HG03159 (cell line): ENCODE measurements around the gene CHD2.

Experiments
- ATAC-seq: cut with Tn5 transposase; IDR thresholded peaks from one replicate; pipeline ENCODE4 v1.9.1; 2021; ENCODE audit warnings: mild to moderate bottlenecking, moderate library complexity; ENCODE audit not compliant: unreplicated experiment

CHD2 gene

DNA sequence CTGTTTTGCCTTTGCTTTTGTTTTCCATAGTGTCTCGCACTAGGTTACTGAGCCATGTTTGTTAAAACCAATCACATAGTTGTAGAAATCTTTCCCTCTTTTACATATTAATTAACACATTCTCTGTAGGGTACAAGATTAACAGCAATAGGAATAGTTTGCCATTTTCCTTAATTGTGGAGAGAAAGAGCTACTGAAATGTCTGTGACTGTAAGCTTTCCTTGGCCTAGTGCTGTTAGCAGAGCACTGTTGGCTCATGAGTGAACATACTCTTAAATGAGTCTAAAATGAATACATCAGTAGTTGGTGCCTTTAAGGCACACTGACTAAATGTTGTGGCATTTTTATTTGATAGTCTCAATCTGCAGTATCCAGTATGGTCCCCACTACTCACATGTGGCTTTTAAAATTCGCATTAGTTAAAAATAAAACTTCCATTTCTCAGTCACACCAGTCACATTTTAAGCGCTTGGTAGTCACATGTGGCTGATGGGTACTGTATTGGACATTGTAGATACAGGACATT is 28.2 kb downstream of the CHD2 start:
- ATAC-seq: no peak

DNA sequence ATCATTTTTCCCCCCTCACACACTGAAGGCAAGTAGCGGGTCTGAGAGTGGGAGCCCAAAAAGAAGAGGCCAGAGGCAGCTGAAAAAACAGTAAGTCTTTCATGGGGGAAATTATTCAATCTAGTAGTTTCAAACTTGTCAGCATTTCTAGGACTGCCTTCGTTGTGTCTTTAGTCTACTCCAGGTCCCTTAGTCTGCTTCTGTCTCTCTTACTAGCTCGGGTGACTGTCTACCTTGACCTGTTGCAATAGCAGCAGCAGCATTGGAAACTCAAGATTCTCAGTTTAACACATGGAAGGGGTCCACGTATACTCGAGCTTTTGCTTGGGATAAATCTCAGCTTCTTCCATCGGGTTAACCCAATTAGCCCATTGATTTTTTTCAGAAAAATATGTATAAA is 28.9 kb downstream of the CHD2 start:
- no peak for ATAC-seq

DNA sequence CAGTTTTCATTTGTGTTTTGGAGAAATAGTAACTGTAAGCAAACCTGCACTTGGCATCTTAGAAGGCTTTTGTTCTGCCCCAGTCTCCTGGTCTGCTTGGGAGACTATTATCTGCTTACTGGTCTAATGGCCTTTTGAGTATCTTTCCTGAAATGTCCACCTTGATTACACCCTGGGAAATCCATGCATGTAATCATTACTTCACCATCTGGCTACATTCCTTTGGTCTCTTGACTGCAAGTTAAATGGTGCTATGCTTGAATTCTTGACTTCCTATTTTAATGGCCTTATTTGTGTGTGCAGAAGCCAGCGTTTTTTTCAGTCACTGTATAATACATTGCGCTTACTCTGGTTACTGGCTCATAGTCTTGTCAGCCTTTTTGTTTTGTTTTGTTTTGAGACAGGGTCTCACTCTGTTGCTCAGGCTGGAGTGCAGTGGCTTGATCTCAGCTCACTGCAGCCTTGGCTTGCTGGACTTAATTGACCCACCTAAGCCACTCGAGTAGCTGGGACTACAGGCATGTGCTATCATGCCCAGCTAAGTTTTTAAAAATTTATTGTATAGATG is 30.0 kb downstream of the CHD2 start:
- no peak for ATAC-seq

DNA sequence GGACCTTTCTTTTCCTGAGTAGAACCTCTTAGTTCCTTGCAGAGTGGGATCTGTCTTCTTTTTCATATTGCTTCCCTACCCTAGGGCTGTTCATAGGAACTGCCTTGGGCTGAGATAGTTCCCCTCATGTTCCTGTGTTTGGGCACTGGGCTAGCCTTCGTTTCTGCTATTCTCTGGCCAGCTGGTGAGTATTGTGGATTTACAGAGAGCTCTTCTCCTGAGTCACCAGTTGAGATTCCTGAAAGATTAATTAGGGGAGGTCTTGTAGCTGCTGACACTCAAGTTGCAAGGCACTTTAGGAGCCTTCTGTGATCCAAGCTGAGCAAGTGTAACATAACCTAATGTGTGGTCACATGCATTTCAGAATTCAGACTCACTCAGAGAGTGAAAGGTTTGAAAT is 30.7 kb downstream of the CHD2 start:
- ATAC-seq: no peak

DNA sequence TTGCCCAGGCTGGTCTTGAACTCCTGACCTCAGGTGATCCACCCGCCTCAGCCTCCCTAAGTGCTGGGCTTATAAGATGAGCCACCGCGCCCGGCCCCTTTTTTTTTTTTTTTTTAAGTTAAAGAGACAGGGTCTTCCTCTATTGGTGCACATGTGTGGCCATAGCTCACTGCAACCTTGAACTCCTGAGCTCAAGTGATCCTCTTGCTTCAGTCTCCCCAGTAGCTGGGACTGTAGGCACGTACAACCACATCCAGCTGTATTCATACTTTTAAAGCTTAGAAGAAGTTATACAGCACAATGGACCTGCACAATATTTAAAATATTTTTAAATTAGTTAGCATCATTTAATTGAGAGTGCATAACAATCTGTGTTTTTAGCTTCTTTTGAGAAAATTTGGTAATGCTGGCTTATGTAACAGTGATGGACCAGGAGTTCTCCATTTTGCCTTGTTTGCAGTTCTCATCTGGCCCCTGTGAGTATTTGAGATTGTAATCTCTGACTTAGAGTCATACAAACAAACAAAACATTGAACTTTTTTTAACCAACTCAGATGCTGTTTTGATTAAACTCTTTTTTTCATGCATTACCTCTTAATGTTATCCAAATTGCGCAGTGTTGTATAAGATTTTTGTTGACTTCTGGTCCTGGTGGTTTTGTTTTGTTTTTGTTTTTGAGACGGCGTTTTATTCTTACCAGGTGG is 33.0 kb downstream of the CHD2 start:
- no peak for ATAC-seq

DNA sequence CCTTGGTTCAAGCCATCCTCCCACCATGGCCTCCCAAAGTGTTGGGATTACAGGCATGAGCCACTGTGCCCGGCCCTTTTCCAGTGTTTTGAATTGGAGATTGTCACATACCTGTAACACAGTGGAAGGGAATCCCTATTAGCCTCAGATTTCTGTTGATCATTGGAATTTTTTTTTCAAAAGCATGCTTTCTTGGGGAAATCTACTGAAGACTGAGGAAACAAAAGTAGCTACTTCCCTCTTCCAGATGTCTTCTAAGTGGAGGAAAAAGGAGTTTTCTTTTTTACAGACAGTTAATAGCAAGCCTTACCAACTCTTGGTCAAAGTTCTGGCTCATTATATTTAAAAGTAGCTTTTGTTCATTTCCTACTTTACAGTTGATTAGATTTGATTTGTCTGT is 33.7 kb downstream of the CHD2 start:
- no peak for ATAC-seq

DNA sequence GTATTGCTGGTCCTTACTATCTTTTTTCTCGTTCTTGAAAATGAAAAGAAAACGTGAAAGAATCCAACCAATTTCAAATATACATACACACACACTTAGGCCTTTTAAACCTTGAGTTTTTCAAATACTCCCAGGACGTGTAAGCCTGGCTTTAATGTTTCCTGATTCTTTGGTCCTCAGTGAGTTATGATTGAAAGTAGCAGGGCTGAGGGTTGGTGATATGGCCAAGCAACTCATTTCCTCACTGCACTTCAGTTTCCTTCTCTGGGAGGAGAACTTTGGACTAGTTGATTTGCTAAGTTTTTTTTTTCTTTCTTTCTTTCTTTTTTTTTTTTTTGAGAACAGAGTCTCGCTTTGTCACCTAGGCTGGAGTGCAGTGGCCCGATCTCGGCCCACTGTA is 34.6 kb downstream of the CHD2 start:
- ATAC-seq: no peak

DNA sequence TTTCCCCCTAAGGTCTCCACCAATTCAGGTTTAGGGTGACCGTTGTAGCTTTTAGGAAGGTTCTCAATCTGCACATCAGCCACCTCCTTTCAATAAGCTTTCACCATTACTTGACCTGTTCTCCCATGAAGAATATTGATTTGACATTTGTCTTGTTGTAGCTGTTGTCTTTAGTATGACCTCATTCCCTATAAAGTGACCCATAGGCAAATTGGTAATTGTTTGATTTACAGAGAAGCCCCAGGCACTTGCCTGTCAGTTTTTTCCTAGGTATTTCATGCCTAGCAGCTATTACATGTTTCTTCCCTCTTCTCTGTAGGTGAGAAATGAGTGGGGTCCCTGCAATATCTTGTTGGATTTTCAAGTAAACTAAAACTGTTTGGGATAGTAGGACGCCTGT is 36.0 kb downstream of the CHD2 start:
- no peak for ATAC-seq

DNA sequence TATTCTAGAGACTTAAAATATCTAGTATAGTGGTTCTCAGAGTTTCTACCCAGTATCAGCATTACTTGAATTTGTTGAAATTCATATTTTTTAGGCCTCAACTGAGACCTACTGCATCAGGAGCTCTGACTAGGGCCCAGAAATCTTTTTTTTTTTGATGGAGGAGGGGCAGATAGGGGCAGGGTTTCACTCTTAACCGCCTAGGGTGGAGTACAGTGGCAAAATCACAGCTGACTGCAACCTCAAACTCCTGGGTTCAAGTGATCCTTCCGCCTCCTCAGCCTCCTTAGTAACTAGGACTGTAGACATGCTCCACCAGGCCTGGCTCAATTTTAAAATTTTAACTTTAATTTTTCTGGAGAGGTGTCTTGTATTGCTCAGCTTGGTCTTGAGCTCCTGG is 36.6 kb downstream of the CHD2 start:
- ATAC-seq: no peak

DNA sequence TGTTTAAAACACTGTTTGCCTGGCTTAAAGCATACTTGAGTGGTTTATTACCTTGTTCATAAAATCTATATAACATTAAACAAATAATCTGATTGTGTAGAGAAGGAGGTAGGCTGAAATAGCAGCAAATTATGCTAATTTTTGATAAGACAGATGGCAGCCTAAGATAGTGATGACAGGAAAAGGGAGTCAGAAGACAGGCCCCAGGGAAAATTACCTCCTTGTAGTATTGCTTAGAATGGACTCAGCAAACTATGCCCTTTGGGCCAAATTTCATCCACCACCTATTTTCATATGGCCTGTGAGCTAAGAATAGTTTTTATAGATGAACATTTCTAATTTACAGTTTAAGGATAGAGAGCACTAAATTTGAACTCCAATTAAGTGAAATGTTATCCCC is 37.8 kb downstream of the CHD2 start:
- no peak for ATAC-seq

DNA sequence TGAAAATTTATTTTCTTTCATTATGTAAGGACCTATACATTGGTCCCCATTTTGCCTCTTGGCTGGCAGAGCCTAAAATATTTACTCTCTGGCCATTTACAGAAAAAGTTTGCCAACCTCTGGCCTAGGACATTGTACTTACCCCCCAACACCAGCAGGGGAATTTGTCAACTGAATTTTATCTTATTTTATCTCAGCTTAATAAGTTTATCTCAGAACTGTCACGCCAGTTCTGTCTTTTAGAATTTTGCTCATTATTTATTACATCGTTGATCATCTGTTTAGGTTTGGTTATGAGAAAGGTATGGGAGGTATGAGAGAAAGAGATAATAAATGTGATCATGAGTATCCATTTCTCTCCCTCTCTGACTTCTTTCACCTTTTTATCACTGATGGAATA is 38.3 kb downstream of the CHD2 start:
- ATAC-seq: no peak

DNA sequence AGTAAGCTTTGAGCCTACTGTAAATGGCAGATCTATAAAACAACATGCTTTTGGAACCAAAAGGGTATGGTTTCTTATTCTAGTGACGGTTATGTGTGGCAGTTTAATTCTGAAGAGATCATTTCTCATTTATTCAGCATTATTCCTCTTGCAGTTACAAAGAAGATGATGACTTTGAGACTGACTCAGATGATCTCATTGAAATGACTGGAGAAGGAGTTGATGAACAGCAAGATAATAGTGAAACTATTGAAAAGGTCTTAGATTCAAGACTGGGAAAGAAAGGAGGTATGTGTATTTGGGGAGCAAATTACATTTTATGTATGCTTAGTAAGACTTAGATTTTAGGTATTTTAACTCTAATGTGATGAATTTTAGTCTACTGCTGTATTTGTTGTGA is 41.5 kb downstream of the CHD2 start:
- ATAC-seq: no peak

DNA sequence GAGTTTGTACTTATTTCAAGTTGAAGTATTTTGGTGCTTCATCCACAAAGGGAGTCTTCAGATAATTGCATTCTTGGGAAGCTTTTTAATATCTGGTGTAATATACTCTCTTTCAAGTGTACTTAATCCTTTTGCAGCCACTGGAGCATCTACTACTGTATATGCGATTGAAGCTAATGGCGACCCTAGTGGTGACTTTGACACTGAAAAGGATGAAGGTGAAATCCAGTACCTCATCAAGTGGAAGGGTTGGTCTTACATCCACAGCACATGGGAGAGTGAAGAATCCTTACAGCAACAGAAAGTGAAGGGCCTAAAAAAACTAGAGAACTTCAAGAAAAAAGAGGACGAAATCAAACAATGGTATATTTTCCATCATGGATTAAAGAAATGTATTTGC is 42.6 kb downstream of the CHD2 start:
- ATAC-seq: no peak

DNA sequence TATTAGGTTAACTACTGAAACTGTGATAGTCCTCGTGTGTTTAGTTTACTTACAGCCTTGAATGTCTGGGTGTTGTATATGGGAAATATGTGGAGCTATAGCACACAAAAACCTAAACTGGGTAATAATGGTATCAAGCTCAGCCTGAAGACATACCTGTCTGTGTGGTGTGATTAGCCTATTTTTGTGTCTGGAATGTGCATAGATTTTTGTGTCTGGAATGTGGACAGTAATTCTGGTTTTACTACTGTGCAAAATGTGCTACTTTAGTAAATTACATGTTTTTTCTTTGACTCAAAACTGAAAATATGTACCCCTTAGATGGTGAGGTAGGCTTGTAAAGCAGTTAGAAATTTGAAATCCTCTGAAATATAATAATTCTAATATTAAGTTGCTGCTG is 43.5 kb downstream of the CHD2 start:
- no peak for ATAC-seq

DNA sequence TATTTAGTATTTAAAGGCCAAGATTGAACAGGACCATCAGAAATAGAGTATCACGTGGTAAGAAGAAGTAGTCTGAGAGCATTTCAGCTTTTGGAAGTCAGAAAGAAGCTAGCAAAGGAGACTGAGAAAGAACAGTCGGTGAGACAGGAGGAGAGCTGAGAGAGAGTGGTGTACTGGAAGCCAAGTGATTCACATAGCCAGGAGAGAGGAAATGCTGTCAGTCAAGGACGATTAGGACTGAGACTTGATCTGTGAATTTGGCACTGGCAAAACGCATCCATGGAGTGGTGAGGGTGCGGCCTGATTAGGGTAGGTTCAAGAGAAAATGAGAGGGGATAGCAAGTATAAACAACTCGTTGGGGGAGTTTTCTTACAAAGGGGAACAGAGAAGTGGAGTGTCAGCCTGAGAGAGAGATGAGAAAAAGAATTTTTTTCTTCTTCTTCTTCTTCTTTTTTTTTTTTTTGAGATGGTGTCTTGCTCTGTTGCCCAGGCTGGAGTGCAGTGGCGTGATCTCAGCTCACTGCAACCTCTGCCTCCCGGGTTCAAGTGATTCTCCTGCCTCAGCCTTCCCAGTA is 44.9 kb downstream of the CHD2 start:
- no peak for ATAC-seq

DNA sequence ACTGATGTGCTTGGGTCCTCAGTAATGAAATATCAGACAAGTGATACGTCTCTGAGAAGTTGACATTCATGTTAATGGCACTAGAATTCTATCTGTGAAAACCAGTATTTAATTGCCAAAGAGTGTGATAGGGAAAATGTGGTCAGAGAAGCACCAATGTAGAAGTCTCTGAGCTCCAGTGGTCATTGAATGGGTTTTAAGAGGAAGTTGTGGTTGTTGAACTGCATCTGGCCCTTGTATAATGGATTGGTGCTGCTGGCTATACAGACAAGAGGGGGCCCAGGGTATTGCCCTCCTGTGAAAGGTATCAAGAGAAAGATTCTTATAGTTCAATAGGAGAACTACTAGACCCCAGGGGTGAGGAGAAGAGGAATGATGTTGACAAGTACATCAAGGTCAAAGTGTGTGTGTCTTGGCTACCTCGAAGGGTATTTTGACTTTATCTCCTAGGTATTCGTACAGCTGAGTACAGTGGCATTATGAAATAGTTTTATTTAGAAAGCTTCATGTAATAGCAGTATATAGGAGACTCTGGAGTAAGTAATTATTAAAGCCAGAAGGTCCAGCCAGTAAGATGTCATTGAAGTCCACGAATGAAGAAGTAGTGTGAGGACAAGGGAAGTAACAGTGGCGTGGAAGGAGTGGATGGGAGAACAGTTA is 47.1 kb downstream of the CHD2 start:
- no peak for ATAC-seq

DNA sequence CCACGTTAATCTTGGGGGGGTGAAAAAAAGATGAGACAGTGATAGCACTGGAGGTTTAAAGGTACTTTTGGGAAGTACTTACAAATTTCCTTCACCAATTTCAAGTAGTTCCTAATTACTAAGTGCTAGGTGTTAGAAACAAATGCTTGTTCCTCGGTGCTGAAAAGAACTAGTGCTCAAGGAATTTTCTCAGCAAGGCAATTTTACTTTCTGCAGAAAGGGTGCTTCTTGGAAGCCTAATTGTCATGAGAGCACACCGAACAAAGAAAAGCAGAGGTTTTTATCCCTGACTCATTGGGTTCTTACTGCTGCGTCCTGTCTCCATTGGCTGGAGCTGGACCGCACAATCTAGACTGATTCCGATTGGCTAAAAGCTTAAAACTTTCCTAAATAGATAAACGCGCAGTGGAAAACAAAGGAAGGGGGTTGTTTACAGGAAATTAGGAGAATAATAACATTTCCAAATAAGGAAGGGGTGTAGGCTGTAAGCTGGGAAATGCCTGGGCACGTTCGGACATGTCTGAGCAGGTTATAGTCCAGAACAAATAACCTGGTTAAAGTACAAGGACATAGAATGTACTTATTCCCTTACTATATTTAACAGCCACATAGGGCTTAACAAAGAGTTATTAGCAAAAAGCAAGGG is 49.6 kb downstream of the CHD2 start:
- ATAC-seq: no peak

DNA sequence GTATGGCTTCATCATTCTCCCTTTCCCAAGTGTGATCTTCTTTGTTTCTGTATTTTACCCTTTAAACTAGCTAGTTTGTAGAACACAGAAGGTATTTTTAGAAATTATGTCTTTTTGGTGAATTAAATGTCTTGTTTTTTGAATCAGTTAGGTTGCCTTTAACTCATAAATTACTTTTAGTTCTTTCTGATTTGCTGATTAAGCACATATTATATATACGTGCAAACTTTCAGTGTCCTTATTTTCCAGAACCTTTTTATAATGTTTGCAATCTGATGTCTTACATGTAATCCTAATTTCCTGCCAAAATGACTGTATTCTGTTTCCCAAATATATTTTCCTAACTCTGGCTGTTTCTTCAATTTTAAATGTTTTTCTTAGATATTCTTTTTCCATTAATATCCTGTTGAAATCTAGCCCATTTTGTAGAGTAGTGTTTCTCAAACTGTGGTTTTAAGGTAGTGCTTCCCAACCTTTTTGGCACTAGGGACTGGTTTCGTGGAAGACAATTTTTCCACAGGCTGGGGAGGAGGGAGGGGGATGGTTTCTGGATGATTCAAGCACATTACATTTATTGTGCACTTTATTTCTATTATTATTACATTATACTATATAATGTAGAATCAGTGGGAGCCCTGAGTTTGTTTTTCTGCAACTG is 51.8 kb downstream of the CHD2 start:
- ATAC-seq: no peak

DNA sequence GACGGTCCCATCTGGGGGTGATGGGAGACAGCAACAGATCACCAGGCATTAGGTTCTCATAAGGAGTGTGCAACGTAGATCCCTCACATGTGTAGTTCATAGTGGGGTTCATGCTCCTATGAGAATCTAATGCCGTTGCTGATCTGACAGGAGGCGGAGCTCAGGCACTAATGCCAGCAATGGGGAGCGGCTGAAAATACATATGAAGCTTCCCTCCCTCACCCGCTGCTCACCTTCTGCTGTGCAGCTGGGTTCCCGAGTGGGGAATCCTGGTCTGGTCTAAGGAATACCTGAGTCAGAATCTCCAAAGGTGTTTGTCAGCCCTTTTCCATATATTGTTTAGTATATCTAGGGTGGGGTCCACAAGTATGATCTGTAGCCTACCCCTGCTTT is 52.3 kb downstream of the CHD2 start:
- no peak for ATAC-seq

DNA sequence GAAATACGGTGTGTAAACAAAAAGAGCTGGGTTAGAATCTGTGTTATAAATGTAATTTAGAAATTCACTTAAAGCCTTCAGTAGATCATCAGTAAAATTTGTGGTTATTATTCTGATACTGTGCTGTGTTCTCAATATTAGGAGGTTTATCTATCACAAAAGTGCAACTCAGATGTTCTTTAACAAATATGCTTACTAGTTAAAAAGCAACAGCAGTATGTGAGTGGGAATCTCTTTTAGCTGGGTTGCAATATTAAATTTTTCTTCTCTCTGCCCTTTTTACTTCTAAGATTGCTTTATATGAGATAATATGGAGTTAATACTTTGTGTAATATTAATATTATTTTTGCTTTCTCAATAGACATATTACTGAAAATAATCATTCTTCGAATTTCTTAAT is 53.4 kb downstream of the CHD2 start:
- no peak for ATAC-seq

DNA sequence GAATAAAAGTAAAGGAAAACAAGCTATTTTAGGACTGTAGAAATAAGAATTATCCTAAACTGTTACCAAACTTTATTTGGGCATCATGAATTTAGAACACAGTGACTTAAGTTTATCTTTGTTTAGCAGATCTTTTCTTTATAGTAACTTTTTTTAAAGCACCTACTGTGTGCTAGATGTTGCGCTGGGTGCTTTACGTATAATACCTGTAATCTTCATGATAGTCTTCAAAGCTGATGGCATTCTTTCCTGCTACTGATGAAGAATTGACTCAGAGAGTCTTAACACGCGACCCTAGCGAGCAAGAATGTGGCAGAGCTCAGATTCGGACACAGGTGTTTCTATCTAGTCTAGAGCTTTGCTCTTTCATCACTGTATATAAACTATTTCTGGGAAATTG is 53.9 kb downstream of the CHD2 start:
- no peak for ATAC-seq
